OCI-LY7 (cell line): ENCODE results near the gene EPB41L2. TPM values are rescaled to one million over a fixed set of nuclear protein-coding genes. Genes with fewer than 3 reads are reported as not detected.

Source experiments
- BruUV-seq: library from RNA; stranded (reverse); fragments of 400-500 nt; replicated peaks from 2 replicates; lab custom pipeline; 2021; lab: Mats Ljungman, UMichigan
- CTCF ChIA-PET: fragments of 300-600 bp; sonication (Branson Sonifier 250); formaldehyde crosslinking; loops from one replicate; lab custom pipeline; 2022; ENCODE audit warnings: antibody characterized with exemption; ENCODE audit not compliant: unreplicated experiment; lab: Charles Lee
- POLR2A ChIA-PET: fragments of 300-600 bp; sonication (Branson Sonifier 250); formaldehyde crosslinking; loops from one replicate; lab custom pipeline; 2022; ENCODE audit warnings: antibody characterized with exemption; lab: Charles Lee
- DNase-seq: peaks from one replicate; pipeline ENCODE4 v3.0.0-alpha.2; 2015; ENCODE audit warnings: low spot score
- H2AFZ ChIP-seq: fragments of 200-600 bp; sonication (generic), shearing (Covaris generic); 2 replicates; pipeline ENCODE4 v1.6.1; 2014; ENCODE audit warnings: mild to moderate bottlenecking, antibody characterized with exemption, low read length, moderate library complexity
- H3K27ac ChIP-seq: fragments of 200-600 bp; sonication (generic); 2 replicates; pipeline ENCODE4 v1.5.1; 2014; ENCODE audit warnings: mixed run types, low read depth, mild to moderate bottlenecking, moderate library complexity, low read length, inconsistent platforms; ENCODE audit not compliant: poor library complexity, severe bottlenecking
- H3K36me3 ChIP-seq: fragments of 200-600 bp; sonication (generic); 2 replicates; pipeline ENCODE4 v1.6.1; 2014; ENCODE audit warnings: mild to moderate bottlenecking, antibody characterized with exemption, low read length, moderate library complexity, mixed read lengths; ENCODE audit not compliant: insufficient read depth
- H3K4me1 ChIP-seq: fragments of 200-600 bp; sonication (generic); 2 replicates; pipeline ENCODE4 v1.5.1; 2014; ENCODE audit warnings: mild to moderate bottlenecking, low read length; ENCODE audit not compliant: insufficient read depth, poor library complexity, severe bottlenecking
- H3K4me2 ChIP-seq: fragments of 200-600 bp; sonication (generic); 2 replicates; pipeline ENCODE4 v1.6.1; 2014; ENCODE audit warnings: mild to moderate bottlenecking, low read length
- H3K4me3 ChIP-seq: fragments of 200-600 bp; sonication (generic); 2 replicates; pipeline ENCODE4 v1.5.1; 2014; ENCODE audit warnings: mild to moderate bottlenecking, low read depth, low read length; ENCODE audit not compliant: poor library complexity, severe bottlenecking
- H3K79me2 ChIP-seq: fragments of 200-600 bp; sonication (generic); 2 replicates; pipeline ENCODE4 v1.6.1; 2016; ENCODE audit warnings: low read depth, mild to moderate bottlenecking, low read length, moderate library complexity, mixed read lengths; ENCODE audit not compliant: insufficient read depth
- H3K9me2 ChIP-seq: fragments of 200-600 bp; sonication (generic); 2 replicates; pipeline ENCODE4 v1.6.1; 2016; ENCODE audit warnings: mild to moderate bottlenecking, low read length, mixed read lengths; ENCODE audit not compliant: insufficient read depth
- H3K9me3 ChIP-seq: fragments of 200-600 bp; sonication (generic); 2 replicates; pipeline ENCODE4 v1.6.1; 2014; ENCODE audit warnings: mild to moderate bottlenecking, mixed run types, low read length, mixed read lengths
- H4K20me1 ChIP-seq: fragments of 200-600 bp; sonication (generic); 2 replicates; pipeline ENCODE4 v1.6.1; 2014; ENCODE audit warnings: mild to moderate bottlenecking, antibody characterized with exemption, low read length, moderate library complexity, mixed read lengths; ENCODE audit not compliant: insufficient read depth
- CTCF ChIP-seq: fragments of 200-600 bp; sonication (generic); conservative IDR thresholded peaks from 2 replicates; pipeline ENCODE4 v1.5.1; 2014; ENCODE audit warnings: mild to moderate bottlenecking, antibody characterized with exemption, low read length, moderate library complexity, mixed read lengths
- EZH2phosphoT487 ChIP-seq: fragments of 200-600 bp; sonication (generic); IDR thresholded peaks from 2 replicates; pipeline ENCODE4 v1.6.1; 2018; ENCODE audit warnings: low read depth, borderline replicate concordance, mild to moderate bottlenecking, mixed run types, antibody characterized with exemption, low read length, moderate library complexity, mixed read lengths
- intact Hi-C: fragments of 100-400 bp; cut with micrococcal nuclease; formaldehyde crosslinking; loops from one replicate; pipeline ENCODE4 v1.10.0; 2022; ENCODE audit not compliant: unreplicated experiment
- total RNA-seq, 2 experiments: library from RNA; depleted of rRNA in 1 of 2; stranded (reverse); fragments of >200 nt in 1 of 2; shearing (Covaris generic) in 1 of 2; gene quantifications; 2 replicates each; pipeline ENCODE4 v1.2.3, GENCODE V29; 2014 to 2022

Gene EPB41L2
- total RNA-seq, 2 experiments from 2014 or later: 36.7 to 138 TPM

GRCh38 chr6:130967502-130968445 is 95.3 kb downstream of the EPB41L2 start:
- no peak overlapping the region for H3K4me3 ChIP-seq
- H3K4me2 ChIP-seq: no peak overlapping the region
- POLR2A ChIA-PET: interaction anchor here (0.5 to 1.8 kb wide), 8 partner anchors 10 to 400 kb away, joined by 3 to 5 read pairs (median 4); no protein-coding TSS in a partner anchor
- TF ChIP-seq CTCF (no peak), EZH2phosphoT487 (no peak)
- no peaks in the 10 kb centered on the region for H3K36me3 ChIP-seq
- no TSS peak for BruUV-seq
- DNase-seq: no peak
- H3K4me1 ChIP-seq: peaks cover 20% of the 10 kb centered on the region
- H3K27ac ChIP-seq: no peak overlapping the region
- H3K9me2 ChIP-seq: no peaks in the 10 kb centered on the region
- H4K20me1 ChIP-seq: peaks cover 9% of the 10 kb centered on the region
- intact Hi-C loops: no loop called here
- CTCF ChIA-PET: interaction anchor here (0.7 kb wide), 1 partner anchor 20 kb away, joined by 3 read pairs; no protein-coding TSS in a partner anchor
- H3K9me3 ChIP-seq: no peaks in the 10 kb centered on the region
- H3K79me2 ChIP-seq: peaks cover 21% of the 10 kb centered on the region; the same call in 1 of the 2 replicates
- no peak overlapping the region for H2AFZ ChIP-seq

- TF ChIP-seq CTCF (no peak), EZH2phosphoT487 (no peak)
- Histone ChIP-seq H3K9me2 (no peaks in the 10 kb centered on the region), H3K79me2 (peaks cover 25% of the 10 kb centered on the region; the same call in 1 of the 2 replicates), H3K9me3 (no peaks in the 10 kb centered on the region), H3K27ac (no peak overlapping the region), H3K4me2 (no peak overlapping the region), H3K4me3 (no peak overlapping the region), H2AFZ (no peak overlapping the region), H4K20me1 (peaks cover 9% of the 10 kb centered on the region), H3K36me3 (no peaks in the 10 kb centered on the region), H3K4me1 (peaks cover 20% of the 10 kb centered on the region)
- BruUV-seq: no TSS peak
- intact Hi-C loops: no loop called here
- DNase-seq: no peak
- POLR2A ChIA-PET: interaction anchor here (0.7 kb wide), 1 partner anchor 1217 kb away, joined by 3 read pairs; no protein-coding TSS in a partner anchor
- CTCF ChIA-PET: interaction anchor here (0.5 to 0.6 kb wide), 2 partner anchors 34 to 192 kb away, joined by 3 read pairs; no protein-coding TSS in a partner anchor
Measured at GRCh38 chr6:130966344-130966980, 96.6 kb downstream of the EPB41L2 start.
